Activated CD4-positive, alpha-beta T cell treated with anti-CD3 and anti-CD28 coated beads, Interleukin-2, amount 50 U/mL, for 16 hours (primary cell): ENCODE measurements around the gene MAML1.

Source experiments
- DNase-seq: peaks from one replicate; pipeline ENCODE4 v3.0.0-alpha.2; 2020

The MAML1 gene

GRCh38 chr5:179812135-179812825 is 79.7 kb downstream of the MAML1 start:
- no peak for DNase-seq

GRCh38 chr5:179812997-179813607 is 80.5 kb downstream of the MAML1 start:
- DNase-seq, result no peak

- DNase-seq, result no peak
Measured at GRCh38 chr5:179814090-179814489, 81.5 kb downstream of the MAML1 start.

GRCh38 chr5:179815491-179816249 is 83.0 kb downstream of the MAML1 start:
- no peak for DNase-seq

- no peak for DNase-seq
Measured at GRCh38 chr5:179816401-179816795, 83.8 kb downstream of the MAML1 start.

GRCh38 chr5:179816796-179817469 is 84.3 kb downstream of the MAML1 start:
- no peak for DNase-seq

GRCh38 chr5:179817470-179817840 is 84.8 kb downstream of the MAML1 start:
- DNase-seq, result no peak

- DNase-seq, result no peak
Measured at GRCh38 chr5:179817890-179818745, 85.5 kb downstream of the MAML1 start.

GRCh38 chr5:179818746-179819295 is 86.2 kb downstream of the MAML1 start:
- DNase-seq, result peak; percentile 92

- no peak for DNase-seq
Measured at GRCh38 chr5:179819296-179820126, 86.9 kb downstream of the MAML1 start.

GRCh38 chr5:179820127-179820482 is 87.5 kb downstream of the MAML1 start:
- DNase-seq, result no peak

GRCh38 chr5:179820483-179821297 is 88.1 kb downstream of the MAML1 start, which contains the start of gene SQSTM1:
Gene SQSTM1 (plus strand): TSS chr5:179820905. CDS start chr5:179820937, 32 bp downstream.
- peak; percentile 81 for DNase-seq

- peak; percentile 90 for DNase-seq
Measured at GRCh38 chr5:179821298-179822058, 88.9 kb downstream of the MAML1 start.

- no peak for DNase-seq
Measured at GRCh38 chr5:179822059-179822432, 89.4 kb downstream of the MAML1 start.

- DNase-seq, result no peak
Measured at GRCh38 chr5:179822444-179822990, 89.9 kb downstream of the MAML1 start.

- DNase-seq, result no peak
Measured at GRCh38 chr5:179823937-179824744, 91.5 kb downstream of the MAML1 start.

- no peak for DNase-seq
Measured at GRCh38 chr5:179824745-179825112, 92.1 kb downstream of the MAML1 start.

GRCh38 chr5:179825655-179826182 is 93.1 kb downstream of the MAML1 start:
- no peak for DNase-seq
